NCI-H1048 (cell line): Measurements from ENCODE around the gene ESPN.
"Not testable (repeated sequence)": the region's sequence is repeated elsewhere in the genome, so short reads cannot be mapped to it uniquely, and the experiment has no call there.

Experiments used
- DNase-seq: peaks from one replicate; lab custom pipeline; 2025; lab: John Stamatoyannopoulos, UW

ESPN gene

DNA sequence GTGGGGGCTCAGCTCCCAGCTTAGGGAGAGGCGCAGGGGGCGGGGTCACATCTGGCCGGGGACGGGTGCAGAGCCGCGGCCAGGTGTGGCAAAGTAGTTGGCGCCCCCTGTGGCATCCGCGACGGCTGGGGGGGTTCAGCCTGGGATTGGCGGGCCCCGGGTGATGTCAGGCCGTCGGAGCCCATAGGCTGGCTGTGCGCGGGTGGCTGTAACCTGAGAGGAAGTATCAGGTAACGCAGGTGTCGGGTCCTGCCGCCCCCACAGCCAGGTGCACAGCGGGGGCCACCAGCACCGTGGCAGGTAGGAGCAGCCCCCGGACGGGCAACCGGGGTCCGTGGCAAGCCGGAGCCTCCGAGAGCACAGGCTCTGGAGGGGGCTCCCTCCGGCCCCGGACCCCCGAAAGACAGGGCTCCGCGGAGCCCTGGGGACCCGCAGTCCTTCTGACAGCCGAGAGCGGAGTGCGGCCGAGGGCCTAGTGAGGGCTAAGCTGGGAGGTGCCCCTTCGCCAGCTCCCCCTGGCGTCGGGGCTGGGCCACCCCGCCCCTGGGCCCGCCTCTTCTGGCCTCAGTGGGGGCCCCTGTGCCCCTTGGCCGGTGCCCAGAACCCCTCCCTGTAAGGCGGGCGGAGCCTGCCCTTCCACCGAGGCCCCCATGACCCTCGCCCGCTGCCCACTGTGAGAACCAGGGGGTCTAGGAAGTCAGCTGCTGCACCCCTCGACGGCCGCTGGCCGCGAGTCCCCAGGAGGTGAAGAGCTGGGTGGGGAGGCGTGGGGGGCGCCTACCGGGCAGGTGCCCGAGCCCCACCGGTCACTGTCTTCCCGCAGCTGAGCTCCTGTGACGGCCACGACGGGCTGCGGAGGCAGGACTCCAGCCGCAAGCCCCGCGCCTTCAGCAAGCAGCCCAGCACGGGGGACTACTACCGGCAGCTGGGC, 23.5 kb downstream of the ESPN start:
- no peak for DNase-seq

GRCh38 chr1:6448749-6449631, 24.4 kb downstream of the ESPN start:
- DNase-seq: no peak

GRCh38 chr1:6450005-6450450, 25.5 kb downstream of the ESPN start:
- no peak for DNase-seq

DNA sequence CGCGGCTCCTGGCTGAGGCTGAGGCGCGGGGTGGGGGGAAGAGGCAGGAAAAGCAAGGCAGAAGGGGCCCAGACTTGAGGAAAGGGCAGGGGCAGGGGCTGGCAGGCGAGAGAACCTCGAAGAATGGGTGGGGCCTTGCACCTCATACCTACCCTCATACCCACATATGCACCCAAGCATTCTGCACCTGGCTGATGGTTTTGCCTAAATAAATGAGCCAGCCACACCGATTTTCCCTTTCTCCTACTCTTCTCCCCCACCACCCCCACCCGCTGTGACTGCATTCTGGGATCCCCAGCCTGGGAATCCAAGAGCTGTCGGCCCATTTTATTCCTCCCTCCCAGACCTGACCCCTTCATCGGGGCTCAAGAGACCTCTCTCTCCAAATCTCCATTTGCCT, 25.9 kb downstream of the ESPN start:
- DNase-seq: not testable (repeated sequence)

DNA sequence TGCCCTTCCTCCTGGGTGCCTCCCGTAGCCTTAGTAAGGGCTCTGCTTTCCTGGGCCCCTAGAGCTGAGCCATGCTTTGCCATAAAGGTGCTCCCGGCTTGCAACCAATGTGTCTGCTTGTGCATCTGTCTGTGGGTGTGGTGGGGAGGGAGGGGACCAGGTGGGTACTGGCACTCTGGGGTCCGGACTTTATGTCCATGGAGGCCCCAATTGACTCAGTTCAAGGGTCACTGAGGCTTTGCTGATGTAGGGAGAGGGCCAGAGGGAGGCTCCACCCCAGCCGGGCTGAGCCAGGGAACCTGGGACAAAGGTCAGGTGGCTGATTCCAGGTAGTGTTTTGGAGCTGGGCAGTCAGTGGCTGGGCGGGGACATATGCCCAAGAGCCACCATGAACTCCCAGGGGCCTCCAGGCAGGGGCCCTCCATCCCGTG, 26.4 kb downstream of the ESPN start:
- no peak for DNase-seq

DNA sequence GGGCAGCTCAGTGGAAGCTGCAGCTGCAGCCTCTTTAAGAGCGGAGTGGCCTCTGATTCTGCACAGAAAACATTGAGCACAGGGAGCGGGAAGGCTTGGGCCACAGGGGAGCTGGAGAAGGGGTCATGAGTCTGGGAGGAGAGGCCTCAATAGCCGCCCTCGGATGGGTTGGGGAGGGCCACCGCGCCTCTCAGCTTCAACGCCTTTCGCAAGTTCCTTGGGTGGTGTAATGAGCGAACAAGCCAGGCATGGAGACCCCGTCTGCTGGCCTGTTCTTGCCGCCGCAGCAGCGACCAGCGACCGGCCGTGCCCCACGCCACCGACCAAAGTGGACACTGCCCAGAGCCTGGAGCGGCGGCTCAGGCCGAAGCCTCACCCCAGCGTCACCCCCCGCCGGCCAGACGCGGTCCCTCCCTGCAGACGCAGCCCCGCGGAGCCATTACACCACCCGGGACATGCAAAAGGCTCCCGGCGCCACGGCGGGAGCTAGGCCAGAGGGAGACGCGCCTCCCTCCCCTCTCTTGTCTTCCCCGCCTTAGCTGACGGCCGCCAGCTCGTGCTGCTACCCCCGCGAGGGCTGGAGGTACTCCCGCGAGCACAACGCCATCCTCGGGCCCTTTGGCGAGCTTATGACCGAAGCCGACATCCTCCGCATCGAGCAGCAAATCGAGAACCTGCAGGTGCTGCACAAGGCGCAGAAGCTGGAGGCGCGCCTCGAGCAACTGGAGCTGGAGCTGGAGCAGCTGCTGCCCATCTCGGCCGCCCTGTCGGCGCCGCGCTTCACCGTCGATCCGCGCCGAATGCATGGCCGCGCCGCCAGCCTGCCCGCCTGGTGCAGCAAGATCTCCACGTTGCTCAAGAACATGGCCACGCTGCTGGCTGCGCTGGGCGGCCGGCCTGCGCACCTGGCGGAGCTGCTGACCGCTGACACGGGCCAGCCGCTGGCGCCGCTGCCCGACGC, 29.6 kb downstream of the ESPN start:
- not testable (repeated sequence) for DNase-seq

DNA sequence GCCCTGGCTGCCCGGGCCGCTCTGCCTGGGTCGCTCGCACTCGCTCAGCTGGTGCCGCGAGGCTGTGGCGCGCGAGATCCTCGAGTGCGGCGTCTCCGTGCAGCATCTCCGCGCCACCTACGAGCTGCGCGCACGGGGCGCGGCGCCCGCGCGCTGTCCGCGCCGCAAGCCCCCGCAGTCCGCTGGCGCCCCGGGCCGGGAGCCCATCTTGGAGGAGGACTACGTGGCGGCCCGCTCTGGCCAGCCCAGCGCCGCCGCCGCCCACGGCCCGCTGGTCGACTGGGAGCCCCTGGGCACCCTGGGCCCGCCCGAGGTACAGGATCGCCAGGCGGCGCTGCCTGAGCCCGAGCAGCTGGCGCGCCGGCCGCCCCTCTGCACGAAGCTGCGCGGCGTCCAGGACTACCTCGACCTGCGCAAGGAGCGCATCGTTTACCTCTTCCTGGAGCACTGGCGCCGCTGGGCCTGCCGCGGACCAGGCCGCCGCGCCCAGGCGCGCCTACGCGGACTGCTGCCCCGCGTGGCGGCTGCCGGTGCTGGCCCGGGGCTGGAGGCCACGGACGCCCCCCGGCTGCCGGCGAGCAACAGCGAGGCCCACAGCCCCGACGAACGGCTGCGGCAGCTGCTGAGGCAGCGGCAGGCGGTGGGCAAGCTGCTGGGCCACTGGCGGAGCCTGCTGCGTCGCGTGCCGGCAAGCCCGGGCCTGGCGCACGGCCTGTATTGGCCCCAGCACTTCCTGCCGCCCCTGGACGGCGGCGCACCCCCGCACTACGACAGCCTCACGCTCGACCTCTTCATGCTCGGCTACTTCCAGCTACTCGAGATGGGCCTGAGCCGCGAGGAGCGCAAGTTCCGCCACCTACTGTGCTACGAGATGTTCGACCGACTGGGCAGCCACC, 30.5 kb downstream of the ESPN start:
- no peak for DNase-seq

- not testable (repeated sequence) for DNase-seq
Measured at GRCh38 chr1:6455752-6456520, 31.4 kb downstream of the ESPN start.

GRCh38 chr1:6456800-6457466, 32.4 kb downstream of the ESPN start:
- DNase-seq: no peak

DNA sequence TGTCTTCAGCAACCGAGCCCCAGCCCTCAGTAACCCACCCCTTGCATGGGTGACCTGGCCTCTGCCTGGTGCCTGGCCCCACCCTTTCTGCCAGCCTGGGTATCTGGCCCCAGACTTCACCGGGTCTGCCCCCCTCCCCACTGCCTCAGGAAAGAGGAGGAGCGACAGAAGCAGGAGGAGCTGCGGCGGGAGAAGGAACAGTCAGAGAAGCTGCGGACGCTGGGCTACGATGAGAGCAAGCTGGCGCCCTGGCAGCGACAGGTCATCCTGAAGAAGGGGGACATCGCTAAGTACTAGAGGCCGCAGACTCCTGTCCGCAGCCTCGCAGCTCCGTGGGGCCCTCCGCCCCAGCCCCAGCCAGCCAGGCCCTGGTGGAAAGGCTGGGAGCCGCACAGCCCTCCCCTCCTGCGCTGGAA, 35.3 kb downstream of the ESPN start:
- DNase-seq: no peak

DNA sequence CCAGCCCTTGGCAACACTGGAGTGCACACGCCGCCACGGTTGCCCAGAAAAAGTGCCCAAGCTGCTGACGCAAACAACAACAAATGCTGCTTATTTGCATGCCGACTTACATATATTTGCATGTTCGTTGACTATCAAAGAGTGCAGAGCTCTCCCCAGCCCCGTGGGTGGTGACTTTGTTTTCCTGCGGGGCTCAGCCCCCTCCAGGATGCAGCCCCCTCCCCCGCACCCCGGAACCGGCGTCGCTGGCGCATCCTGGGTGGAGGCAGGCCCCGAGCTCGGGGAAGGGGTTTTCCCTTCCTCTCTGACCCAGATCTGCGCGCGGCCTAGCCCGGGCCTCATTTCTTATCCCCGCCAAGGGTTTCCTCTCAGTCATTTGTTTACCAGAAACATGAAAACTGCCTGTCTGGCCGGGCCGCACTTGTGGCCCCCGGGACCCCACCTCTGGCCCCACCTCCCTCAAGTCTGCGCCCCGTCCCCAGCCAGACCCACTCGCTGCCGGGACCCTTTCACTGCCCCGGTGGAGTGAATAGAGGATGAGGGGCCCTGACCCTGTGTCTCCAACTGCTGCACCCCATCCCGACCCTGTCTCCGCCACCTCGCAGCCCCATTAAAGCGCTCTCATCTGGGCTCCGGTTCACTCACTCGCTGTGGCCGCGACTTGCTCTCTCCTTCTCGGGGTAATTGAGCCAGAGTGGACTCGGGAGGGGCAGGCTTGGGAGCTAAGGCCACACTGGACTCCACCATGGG, 35.9 kb downstream of the ESPN start:
- DNase-seq: peak; percentile 82

DNA sequence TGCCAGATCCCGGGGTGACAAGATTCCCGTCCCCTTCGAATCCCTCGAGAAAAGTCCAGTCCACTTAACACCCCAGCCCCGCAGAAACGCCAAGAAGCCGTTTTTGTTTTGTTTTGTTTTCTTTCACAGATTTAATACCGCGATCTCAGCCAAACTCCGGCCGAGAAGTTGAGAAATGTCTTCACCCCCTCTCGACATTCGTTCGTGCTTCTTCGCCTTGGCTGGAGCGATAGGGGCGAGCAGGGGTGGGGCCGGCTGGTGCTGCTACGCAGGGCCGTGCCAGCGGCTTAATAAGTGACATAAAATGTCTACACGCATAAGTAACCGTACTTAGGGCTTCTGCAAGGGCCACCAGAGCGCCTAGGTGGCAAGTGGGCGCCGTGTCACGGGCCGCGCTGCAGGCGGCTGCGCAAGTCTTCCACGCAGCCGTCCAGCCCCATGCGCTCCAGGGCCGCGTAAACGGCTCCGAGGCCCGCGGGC, 36.5 kb downstream of the ESPN start:
- no peak for DNase-seq

GRCh38 chr1:6461538-6462411, 37.2 kb downstream of the ESPN start:
- DNase-seq: no peak

- DNase-seq: no peak
Measured at GRCh38 chr1:6462412-6463119, 38.0 kb downstream of the ESPN start.

- DNase-seq: no peak
Measured at GRCh38 chr1:6463120-6463412, 38.5 kb downstream of the ESPN start.

DNA sequence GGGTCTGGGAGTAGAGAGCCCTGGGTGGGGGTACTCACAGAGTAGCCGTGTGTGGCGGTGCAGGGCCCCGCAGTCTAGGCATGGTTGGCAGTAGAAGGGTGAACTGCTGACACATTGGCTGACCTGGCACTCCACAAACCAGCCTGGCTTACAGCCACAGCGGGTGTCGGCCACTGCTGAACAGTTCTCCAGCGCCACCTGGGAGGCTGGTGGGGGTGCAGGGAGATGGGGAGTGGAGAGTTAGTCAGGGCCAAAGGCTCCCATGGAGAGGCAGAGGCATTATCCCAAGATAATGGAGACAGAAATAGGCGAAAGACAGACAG, 39.9 kb downstream of the ESPN start:
- DNase-seq: no peak

GRCh38 chr1:6464915-6465314, 40.3 kb downstream of the ESPN start:
- DNase-seq: no peak
